G401 (cell line): ENCODE data around the gene PRSS50. TPM values are rescaled to one million over a fixed set of nuclear protein-coding genes. Genes with fewer than 3 reads are reported as not detected.
"Not testable (repeated sequence)": the region's sequence is repeated elsewhere in the genome, so short reads cannot be mapped to it uniquely, and the experiment has no call there.

Experiments
- DNase-seq: peaks from one replicate; pipeline ENCODE4 v3.0.0-alpha.2; 2015; ENCODE audit warnings: low spot score
- in situ Hi-C: cut with HindIII; loops from 2 replicates; pipeline ENCODE4 v1.10.0; 2016; ENCODE audit warnings: low sequenced_read_pairs, mixed read lengths
- total RNA-seq: library from RNA; depleted of rRNA; stranded (reverse); fragments of >200 nt; shearing (Covaris generic); gene quantifications from 2 replicates; pipeline ENCODE4 v1.2.3, GENCODE V29; 2014

PRSS50 gene
- total RNA-seq, 1 experiment from 2014 or later = not detected

DNA sequence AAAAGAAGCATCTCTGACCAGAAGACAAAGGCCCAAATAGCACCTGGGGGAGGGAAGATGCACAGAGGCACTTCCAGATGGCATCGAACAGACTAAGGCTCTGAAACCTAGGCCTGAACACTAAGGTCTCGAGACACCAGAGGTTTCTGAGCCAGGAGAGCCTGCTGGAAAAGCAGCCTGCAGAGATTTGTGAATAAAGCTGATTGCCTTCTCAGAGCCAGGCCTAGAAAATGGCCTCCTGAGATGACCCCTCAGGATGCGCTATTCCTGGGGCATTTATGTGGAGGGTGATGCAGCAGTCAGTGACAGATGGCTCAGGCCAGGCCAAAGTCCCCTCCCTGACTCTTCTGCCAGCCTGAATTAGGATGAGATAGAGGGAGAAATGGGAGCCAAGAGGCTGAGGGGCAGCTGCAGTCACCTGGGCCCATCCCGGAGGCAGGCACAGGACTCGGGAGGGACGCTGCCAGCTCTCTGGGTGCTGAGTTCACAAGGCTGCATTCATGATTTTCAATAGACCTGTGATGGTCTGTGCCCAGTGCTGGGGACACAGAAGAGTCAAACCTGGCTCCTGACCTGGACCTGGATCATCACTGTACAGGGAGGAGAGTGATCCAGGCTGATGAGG lies 6.9 kb downstream of the PRSS50 start:
- in situ Hi-C loops = no loop called here
- peak; percentile 72 for DNase-seq

DNA sequence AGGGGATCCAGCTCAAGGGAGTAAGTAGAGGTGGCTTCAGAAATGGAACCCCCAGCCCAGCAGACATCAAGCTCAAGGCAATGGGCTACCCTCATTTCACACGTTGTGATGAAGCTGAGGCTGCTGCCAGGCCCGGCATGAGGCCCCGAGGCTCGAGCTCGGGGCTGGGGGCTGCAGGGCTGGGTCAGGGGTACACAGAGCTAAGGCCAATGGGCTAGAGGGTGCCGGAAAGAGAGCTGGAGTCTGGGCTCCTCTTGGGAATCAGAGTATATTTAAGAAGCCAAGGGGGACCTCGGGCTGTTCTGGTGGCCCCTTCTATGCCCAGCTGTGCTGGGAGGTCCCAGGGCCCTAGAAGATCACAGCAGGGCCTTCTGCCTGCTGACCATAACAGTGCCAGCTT lies 7.4 kb downstream of the PRSS50 start:
- in situ Hi-C loops = no loop called here
- DNase-seq = no peak

DNA sequence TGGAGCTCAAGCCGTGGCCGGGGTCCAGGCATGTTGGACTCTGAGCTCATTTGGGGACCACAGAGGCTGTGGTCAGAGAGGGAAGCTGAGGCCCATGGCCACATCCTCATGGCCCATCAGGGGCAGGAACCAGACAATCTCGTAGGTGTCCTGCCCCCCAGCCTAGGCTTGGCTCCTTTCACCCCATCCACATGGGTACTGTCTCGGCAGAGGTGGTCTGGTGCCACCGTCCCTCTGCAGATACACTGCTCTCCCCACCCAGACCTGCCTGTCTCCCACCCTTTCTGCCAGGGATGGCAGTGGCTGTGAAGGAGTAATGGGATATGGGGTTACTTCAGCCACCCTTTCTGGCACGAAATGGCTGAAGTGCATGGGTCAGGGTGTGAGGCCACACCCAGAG lies 7.9 kb downstream of the PRSS50 start:
- no peak for DNase-seq
- in situ Hi-C loops = no loop called here

DNA sequence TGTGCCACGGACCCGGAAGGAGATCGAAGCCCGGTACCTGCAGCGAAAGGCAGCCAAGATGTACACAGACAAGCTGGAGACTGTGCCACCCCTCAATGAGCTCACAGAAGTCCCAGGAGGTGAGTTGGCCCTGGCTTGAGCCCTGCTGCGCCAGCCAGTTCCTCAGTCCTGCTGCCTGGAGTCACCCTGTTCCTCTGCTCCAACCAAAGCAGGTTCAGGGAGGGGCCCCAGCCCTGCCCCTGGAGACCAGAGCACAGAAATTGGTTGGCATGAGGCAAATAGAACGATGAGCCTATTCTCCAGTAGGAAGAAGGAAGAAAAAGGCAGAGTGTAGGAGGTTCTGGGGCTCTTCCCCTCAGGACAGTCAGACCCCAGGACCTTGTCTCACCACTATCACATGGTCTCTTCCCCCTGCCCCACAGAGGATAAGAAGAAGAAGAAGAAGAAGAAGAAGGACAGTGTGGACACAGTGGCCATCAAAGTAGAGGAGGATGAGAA lies 8.5 kb downstream of the PRSS50 start:
- in situ Hi-C loops = no loop called here
- no peak for DNase-seq

DNA sequence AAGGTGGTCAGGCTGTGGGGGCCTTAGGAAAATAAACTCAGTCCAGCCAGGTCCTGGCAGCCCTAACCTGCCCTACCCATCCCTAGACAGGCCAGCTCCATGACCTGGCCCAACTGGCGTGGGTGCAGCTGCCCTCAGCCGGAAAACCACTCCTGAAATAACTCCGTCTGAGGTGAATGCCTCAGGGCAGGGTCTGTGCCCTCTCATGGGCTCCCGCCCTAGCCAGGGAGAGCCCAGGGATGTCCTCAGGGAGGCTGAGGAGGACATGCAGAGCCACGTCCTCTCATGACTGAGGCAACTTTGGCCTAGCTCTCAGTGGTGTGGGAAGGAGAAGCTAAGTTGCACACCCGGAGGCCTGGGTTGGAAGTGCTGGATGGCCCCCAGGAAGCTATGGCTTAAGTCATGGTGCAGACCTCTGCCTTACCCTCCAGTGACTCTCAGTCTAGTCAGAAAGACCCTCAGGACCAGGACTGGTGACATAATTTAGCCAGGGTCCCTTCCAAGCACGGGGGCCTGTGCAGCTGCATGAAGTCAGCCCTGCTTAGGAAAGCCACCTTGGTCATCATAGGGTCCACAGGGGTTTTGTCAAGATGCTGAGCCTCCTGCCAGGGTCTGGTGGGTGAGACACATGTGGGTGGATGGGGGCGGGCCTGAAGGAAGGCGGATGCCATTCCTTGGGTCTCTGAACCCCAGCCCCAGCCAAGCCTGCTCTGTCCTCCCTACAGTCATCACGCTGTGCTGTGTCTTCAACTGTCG lies 9.1 kb downstream of the PRSS50 start:
- in situ Hi-C loops = no loop called here

DNA sequence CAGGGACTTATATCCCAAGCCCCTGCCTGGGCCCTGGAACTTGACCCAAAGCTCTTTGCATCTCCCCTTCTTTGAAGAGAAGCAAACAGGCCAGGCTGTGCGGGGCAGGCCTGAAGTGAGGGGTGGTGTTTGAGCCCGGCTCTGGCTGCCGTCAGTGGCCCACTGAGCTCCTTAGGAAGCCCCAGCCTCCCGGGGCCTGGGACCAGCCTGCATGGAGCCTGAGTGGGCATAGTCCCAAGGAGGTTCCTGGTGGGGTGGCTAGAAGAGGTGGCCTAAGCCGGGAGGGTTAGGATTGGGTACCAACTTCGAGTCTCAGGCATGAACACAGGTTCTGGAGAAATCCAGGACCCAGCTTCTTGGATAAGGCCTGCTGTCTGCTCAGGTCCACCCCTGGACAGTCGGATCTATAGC lies 10.1 kb downstream of the PRSS50 start:
- in situ Hi-C loops = no loop called here
- no peak for DNase-seq

More for the DNA sequence above, 9.1 kb downstream of the PRSS50 start:
- no peak for DNase-seq

DNA sequence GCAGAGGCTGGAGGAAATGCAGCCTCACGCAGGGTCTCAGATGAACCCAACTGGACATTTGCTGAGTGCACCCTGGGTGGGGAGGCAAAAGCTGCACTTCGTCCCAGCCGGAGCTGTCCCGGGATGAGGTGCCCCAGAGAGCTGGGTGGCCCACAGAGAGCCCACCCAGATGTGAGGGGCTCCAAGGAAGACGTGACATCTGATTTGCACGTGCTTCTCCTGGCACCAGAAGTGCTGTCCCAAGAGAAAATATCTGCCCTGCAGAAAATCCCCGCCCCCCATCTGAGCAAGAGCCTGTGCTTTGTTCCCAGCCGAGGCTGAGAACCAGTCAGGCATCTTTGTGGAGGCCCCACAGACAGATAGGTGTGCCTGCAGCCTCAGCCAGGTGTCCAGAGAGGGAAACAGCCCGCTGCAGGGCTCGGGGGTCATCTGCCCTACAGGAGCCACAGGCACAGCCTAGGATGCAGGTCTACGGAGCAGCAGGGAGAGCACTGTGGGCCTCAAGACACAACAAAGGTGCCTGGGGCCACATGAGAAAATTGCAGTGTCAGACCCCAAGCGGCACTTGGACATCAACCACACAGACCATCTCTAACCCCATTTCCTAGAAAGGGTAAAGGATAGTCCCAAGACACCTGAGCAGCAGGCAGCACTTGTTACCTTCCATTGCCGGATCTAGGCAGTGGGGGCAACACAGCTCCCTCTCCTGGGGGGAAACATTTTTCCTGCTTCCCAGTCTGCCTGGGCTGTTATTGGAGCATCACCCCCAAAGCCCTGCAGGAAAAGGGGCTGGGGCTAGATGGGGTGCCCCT lies 10.7 kb downstream of the PRSS50 start:
- DNase-seq = no peak

DNA sequence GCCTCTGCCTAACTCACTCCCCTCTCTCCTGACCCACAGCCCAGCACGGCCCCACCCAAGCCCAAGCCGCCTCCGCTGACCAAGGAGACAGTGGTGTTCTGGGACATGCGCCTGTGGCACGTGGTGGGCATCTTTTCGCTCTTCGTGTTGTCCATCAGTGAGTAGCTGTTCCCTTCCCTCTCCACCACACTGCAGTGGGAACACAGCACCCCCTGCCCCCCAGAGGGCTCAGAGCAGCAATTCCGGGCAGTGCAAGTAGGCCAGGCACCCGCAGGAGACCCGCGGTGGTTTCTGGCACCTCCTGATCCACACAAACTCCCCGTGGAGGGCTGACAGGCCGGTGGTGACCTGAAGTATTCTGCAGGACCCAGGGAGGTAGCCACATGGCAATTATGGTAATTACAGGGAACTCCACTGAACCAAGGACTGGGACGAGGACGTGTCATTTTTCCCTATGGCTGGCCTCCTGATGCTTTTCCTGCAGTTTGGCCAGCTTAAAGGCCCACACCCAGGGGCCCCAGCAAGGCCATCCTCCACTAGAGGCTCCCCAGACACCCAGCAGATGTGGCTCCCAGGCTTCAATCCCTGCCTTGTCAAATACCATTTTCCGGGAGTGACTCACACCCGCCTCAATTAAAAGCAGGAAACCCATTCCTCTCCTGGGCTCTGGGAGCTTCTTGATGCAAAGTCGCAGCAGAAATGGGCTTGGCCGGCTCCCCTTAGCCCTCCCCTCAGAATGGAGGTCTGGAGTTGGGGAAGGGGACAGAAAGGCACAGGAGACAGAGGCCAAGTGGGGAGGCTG lies 11.7 kb downstream of the PRSS50 start:
- DNase-seq = no peak
- in situ Hi-C loops = no loop called here

More for the DNA sequence above, 10.7 kb downstream of the PRSS50 start:
- in situ Hi-C loops = no loop called here

DNA sequence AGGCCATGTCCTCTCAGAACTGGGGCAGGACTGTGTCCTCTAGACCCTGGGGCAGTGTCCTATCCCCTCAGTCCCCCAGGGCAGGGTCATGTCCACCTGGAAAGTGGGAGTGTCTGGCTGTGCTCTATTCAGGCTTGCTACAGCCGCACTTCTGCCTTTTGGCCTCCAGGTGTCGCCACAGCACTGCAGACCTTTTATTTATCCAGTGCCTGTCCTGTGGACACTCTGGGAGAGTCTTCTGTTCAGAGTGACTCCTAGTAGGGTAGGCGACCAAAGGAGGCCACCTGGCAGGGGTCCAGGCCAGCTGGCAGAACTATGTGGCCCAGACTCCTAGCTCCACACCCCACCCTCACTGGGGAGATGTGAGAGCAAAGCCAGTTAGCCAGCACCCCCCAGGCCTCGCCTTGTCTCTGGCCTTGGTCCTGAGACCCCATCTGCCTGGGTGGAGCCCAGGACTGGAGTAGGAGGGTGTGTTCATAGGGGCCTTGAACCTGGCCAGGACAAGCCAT lies 12.6 kb downstream of the PRSS50 start:
- DNase-seq = peak; percentile 88
- in situ Hi-C loops = no loop called here

DNA sequence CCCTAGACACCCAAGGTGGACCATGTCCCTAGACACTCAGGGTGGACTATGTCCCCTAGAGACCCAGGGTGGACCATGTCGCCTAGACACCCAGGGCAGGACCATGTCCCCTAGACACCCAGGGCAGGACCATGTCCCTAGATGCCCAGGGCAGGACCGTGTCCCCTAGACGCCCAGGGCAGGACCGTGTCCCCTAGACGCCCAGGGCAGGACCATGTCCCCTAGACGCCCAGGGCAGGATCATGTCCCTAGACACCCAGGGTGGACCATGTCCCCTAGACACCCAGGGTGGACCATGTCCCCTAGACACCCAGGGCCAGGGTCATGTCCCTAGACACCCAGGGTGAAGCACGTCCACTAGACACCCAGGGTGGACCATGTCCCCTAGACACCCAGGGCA lies 13.3 kb downstream of the PRSS50 start:
- in situ Hi-C loops, DNase-seq: not testable (repeated sequence)

DNA sequence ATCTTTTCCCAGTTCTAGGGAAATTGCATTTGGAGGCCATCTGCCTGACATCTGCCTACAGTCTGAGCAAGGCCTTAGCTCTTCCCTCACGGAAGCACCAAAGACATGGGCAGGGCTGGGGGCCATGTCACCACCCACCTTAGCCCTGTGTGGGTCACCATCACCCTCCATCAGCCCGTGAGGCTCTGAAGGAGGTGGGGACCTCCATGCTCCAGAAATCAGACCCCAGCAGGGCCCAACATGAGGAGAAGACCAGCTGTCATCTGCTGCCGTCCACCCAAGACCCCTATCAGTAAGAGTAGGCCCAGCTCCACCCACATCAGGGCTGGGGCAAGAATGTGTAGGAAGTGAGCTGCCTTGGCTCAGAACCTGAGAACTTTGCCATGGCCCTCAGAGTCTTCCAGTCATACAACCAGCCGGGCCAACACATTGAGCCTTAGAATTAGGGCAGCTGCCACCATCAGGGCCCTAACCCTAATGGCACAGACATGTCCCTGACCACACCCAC lies 14.6 kb downstream of the PRSS50 start:
- no peak for DNase-seq
- in situ Hi-C loops = no loop called here

DNA sequence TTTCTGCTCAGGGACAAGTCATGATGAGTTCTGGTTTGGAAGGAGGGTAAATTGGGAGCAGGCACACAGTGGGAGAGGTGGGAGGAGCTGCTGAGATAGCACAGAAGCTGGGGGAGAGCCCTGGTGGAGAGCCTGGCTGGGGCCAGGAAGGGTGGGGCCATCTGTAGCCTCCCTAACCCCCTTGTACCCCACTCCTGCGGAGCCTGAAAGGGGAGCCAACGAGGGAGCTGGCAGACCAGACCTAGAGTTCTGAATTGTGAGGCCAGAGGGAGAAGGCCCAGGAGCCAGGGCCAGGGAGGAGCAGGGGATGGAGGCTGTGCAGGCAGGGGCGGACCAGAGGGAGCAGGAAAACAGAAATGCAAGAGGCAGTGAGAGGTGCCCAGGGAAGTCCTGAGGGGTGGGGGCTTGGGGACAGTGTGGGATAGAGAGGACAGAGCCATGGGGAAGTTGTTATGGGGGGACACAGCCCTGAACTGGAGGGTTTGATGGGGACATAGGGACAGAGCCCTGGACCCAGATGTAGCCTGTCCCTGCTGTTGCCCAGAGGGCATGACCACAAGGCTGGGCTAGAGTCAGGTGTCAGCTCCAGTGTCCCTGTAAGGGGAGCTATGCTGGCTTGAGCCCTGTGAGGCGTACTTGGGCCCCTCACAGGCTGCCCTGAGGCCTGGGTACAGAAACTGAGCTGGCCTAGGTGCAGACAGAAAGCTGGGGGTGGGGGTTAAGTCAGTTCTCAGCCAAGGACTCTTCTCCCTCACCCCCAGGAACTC lies 15.2 kb downstream of the PRSS50 start:
- DNase-seq = peak; percentile 48
- in situ Hi-C loops = no loop called here

DNA sequence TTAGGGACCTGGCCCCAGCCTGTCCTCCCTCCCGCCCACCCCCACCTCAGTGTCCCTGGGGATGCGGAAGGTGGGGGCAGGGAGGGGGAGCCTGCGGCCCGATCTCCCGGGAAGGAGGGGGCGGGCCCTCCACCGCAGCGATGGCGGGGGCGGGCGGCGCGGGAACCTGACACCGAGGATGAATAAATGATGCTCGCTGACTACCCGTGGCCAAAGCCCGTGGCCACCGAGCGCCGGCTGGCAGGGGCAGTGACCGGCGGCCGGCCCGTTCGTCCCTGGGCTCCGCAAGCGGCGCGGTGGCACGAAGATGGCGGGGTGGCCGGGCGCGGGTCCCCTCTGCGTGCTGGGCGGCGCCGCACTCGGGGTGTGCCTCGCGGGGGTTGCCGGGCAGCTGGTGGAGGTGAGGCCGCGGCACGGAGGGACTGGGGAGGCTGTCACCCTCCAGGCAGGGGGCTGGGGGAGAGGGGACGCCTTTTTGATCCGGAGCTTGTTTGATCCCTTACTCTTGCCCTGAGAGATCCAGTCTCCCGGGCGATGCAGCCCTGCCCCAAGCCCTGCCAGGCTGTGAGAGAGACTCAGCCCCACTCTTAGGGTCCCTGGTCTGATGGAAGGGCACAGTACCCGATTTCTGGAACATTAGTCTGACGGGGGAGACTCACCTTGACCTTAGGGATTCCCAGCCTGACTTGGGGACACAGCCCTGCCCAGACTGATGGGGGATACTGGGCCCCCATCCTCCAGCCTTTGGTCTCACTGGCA lies 16.3 kb downstream of the PRSS50 start, which contains the start of gene TMIE:
Gene TMIE, plus strand, starts transcription at position 212 of the 759 bp plus-strand sequence. Its CDS starts 96 bp downstream, at position 308.
- in situ Hi-C loops = no loop called here
- DNase-seq = peak; percentile 28

DNA sequence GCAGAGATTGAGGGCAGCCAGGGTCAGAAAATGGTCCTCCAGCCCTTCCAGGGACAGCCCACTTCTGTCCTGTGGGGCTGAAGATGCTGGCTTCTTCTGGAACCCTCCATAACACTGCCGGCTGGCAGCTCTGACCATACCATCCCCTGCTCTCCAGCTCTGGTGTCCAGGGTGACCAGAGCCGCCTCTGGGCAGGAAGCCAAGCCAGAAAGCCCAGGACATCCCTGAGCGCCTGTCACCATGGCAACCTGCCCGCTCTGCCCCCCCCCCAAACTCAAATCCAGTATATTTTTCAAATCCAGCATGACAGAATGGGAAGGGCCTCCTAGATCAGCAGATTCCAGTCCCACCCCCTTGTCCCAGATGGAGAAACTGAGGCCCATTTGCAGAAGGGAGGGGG lies 16.9 kb downstream of the PRSS50 start:
- DNase-seq = peak; percentile 83
- in situ Hi-C loops = no loop called here

DNA sequence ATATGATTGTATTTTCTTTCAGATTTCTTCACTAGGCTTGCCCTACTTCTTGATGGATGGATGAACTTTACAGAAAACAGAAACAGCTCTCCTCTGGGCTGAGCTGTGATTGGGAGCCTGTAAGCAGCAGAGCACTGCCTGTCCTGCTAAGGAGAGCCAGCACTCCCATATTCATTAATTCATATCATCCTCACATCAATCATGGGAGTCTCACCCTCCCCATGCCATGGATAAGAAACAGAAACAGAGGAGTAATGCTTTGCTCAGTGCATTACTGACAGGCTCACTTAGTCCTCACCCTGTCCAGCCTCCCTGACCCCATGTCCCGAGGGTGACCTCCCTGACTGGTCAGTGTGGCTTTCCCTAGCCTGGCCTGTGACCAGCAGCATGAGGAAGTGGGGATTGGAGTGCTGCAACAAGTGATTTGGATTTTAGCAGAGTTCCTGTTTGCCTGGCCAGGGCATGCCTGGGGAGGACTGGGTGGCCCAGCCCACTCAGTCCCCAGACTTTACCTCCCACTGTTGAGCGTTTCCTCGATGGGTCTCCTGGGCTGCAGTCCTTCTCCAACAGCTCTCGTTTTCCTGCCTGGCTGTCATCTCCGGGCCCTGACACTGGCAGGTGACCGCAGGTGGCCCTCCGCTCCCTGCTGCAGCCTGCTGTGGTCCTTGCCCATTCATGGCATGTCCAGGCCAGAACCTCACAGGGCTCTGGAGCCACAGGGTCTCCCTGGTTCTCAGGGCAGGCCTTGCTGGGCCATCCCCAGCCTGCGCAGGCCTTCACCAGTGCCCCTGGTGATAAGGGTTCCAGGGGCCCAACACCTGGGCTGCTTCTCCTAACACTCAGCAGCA lies 17.8 kb downstream of the PRSS50 start:
- DNase-seq = no peak
- in situ Hi-C loops = no loop called here
